Vagina (tissue), 2 donors: ENCODE results near the gene ZBP1.

Experiments
- CTCF ChIP-seq, 3 experiments: fragments of 450-650 bp in 2 of 3; fragments of 200-600 bp in 1 of 3; sonication (generic) in 1 of 3; IDR thresholded peaks; one replicate each; pipeline ENCODE4 v1.5.1; 2017 to 2019; ENCODE audit warnings: antibody characterized with exemption in 3 of 3, mild to moderate bottlenecking in 2 of 3, moderate library complexity in 2 of 3
- POLR2A ChIP-seq, 2 donors: fragments of 450-650 bp; IDR thresholded peaks; one replicate each; pipeline ENCODE4 v1.6.1; 2017; ENCODE audit warnings: antibody characterized with exemption in 2 of 2, mild to moderate bottlenecking in 2 of 2, moderate library complexity in 2 of 2

- no peak for TF ChIP-seq CTCF (IDR thresholded peaks at IDR 0.05)
- TF ChIP-seq POLR2A (IDR thresholded peaks at IDR 0.05) = no peak
Observed at GRCh38 chr20:57618764-57619050, 1.5 kb downstream of the ZBP1 start.
